Measurements from ENCODE around the gene C9orf78. TPM values are rescaled to one million over a fixed set of nuclear protein-coding genes. Genes with fewer than 3 reads are reported as not detected.

C9orf78 gene
- total and polyA plus RNA-seq, 9 of the 15 experiments (the other 6 are each of a cell fraction or from before 2014, with no cell fraction given), result 94.6 to 266 (median 202) TPM

DNA sequence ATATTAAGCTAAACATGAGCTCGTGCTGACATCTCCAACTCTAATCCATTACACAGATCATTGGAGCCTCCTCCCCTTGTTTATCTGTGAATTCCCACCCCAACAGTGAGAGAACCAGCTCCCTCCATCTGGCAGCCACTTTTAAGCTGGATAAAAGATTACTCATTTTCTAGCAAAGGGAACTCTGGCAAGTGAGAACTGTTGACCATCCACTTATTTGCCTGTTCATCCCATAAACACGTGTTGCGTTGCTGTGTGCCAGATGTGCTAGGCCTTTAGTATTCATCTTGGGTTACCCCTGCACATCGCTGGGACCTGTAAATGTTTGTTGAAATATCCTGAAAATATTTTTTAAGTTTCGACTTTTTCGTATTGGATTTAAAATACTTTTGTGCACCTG lies 8.7 kb downstream of the C9orf78 start (continued):
- TF ChIP-seq, protein P1, sequence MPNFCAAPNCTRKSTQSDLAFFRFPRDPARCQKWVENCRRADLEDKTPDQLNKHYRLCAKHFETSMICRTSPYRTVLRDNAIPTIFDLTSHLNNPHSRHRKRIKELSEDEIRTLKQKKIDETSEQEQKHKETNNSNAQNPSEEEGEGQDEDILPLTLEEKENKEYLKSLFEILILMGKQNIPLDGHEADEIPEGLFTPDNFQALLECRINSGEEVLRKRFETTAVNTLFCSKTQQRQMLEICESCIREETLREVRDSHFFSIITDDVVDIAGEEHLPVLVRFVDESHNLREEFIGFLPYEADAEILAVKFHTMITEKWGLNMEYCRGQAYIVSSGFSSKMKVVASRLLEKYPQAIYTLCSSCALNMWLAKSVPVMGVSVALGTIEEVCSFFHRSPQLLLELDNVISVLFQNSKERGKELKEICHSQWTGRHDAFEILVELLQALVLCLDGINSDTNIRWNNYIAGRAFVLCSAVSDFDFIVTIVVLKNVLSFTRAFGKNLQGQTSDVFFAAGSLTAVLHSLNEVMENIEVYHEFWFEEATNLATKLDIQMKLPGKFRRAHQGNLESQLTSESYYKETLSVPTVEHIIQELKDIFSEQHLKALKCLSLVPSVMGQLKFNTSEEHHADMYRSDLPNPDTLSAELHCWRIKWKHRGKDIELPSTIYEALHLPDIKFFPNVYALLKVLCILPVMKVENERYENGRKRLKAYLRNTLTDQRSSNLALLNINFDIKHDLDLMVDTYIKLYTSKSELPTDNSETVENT (CRISPR knock-in tag; IDR thresholded peaks at IDR 0.05), result no peak
- TF ChIP-seq, protein P2, sequence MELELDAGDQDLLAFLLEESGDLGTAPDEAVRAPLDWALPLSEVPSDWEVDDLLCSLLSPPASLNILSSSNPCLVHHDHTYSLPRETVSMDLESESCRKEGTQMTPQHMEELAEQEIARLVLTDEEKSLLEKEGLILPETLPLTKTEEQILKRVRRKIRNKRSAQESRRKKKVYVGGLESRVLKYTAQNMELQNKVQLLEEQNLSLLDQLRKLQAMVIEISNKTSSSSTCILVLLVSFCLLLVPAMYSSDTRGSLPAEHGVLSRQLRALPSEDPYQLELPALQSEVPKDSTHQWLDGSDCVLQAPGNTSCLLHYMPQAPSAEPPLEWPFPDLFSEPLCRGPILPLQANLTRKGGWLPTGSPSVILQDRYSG (tag; conservative IDR thresholded peaks at IDR 0.05; ENCODE audit: low read depth), result no peak
- TF ChIP-seq FOSL1 (tag; conservative IDR thresholded peaks at IDR 0.05), result peak; percentile 48
- TF ChIP-seq, protein P3, sequence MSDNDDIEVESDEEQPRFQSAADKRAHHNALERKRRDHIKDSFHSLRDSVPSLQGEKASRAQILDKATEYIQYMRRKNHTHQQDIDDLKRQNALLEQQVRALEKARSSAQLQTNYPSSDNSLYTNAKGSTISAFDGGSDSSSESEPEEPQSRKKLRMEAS (CRISPR knock-in tag; IDR thresholded peaks at IDR 0.05), result peak; percentile 37; the same call in 1 of the 2 replicates
- no peak for TF ChIP-seq ZNF699 (CRISPR knock-in tag; IDR thresholded peaks at IDR 0.05; ENCODE audit: insufficient replicate concordance)
- peak; percentile 33; the same call in 1 of the 2 replicates for TF ChIP-seq TEAD4 (IDR thresholded peaks at IDR 0.05; ENCODE audit: low read length)
- TF ChIP-seq TEAD4 (CRISPR knock-in tag; IDR thresholded peaks at IDR 0.05; ENCODE audit: borderline replicate concordance), result no peak
- TF ChIP-seq TAF9B (IDR thresholded peaks at IDR 0.05; ENCODE audit: partially characterized antibody), result no peak
- no peak for TF ChIP-seq XRCC3 (IDR thresholded peaks at IDR 0.05)
- TF ChIP-seq ZNF253 (CRISPR knock-in tag; conservative IDR thresholded peaks at IDR 0.05), result 0 out of 2 replicates have a peak, but pooled peaks have one; percentile 55
- 0 out of 4 replicates have a peak, but pooled peaks of 1 of the 2 experiments have one; percentile 8 for TF ChIP-seq HDAC1 (IDR thresholded peaks at IDR 0.05)
- peak; percentile 19; the same call in 1 of the 2 replicates for TF ChIP-seq MYNN (IDR thresholded peaks at IDR 0.05)
- no peak for TF ChIP-seq MYNN (CRISPR knock-in tag; IDR thresholded peaks at IDR 0.05)
- peak; percentile 41; the same call in 1 of the 2 replicates for TF ChIP-seq SP1 (CRISPR knock-in tag; IDR thresholded peaks at IDR 0.05)
- TF ChIP-seq HOXB6 (CRISPR knock-in tag; IDR thresholded peaks at IDR 0.05; ENCODE audit: borderline replicate concordance), result no peak
- peak; percentile 29; the same call in 1 of the 2 replicates for TF ChIP-seq L3MBTL2 (IDR thresholded peaks at IDR 0.05)
- TF ChIP-seq FOXK1 (CRISPR knock-in tag; IDR thresholded peaks at IDR 0.05; ENCODE audit: borderline replicate concordance), result 0 out of 2 replicates have a peak, but pooled peaks have one; percentile 20
- TF ChIP-seq, protein P4, sequence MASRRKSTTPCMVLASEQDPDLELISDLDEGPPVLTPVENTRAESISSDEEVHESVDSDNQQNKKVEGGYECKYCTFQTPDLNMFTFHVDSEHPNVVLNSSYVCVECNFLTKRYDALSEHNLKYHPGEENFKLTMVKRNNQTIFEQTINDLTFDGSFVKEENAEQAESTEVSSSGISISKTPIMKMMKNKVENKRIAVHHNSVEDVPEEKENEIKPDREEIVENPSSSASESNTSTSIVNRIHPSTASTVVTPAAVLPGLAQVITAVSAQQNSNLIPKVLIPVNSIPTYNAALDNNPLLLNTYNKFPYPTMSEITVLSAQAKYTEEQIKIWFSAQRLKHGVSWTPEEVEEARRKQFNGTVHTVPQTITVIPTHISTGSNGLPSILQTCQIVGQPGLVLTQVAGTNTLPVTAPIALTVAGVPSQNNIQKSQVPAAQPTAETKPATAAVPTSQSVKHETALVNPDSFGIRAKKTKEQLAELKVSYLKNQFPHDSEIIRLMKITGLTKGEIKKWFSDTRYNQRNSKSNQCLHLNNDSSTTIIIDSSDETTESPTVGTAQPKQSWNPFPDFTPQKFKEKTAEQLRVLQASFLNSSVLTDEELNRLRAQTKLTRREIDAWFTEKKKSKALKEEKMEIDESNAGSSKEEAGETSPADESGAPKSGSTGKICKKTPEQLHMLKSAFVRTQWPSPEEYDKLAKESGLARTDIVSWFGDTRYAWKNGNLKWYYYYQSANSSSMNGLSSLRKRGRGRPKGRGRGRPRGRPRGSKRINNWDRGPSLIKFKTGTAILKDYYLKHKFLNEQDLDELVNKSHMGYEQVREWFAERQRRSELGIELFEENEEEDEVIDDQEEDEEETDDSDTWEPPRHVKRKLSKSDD (conservative IDR thresholded peaks at IDR 0.05; ENCODE audit: low read length), result no peak
- peak; percentile 62 for TF ChIP-seq CBFA2T3 (IDR thresholded peaks at IDR 0.05)
- TF ChIP-seq MAFF (IDR thresholded peaks at IDR 0.05; ENCODE audit: low read length), result peak; percentile 8; the same call in 1 of the 2 replicates
- TF ChIP-seq BHLHE40 (IDR thresholded peaks at IDR 0.05; ENCODE audit: low read length), result 0 out of 2 replicates have a peak, but pooled peaks have one; percentile 26
- TF ChIP-seq ZFPM2 (CRISPR knock-in tag; IDR thresholded peaks at IDR 0.05), result 0 out of 2 replicates have a peak, but pooled peaks have one; percentile 16
- TF ChIP-seq TCF3 (CRISPR knock-in tag; IDR thresholded peaks at IDR 0.05), result peak; percentile 60
- TF ChIP-seq POLR2AphosphoS5 (IDR thresholded peaks at IDR 0.05; ENCODE audit: control insufficient read depth, insufficient read depth, low read depth, low read length), result peak; percentile 41
- TF ChIP-seq POLR2H (tag; IDR thresholded peaks at IDR 0.05; ENCODE audit: low read depth), result no peak
